ENCODE data around the gene MTLN.

The MTLN gene

GRCh38 chr2:110170102-110170501 is 42.2 kb downstream of the MTLN start:
- POLR2A ChIA-PET: no interaction called here
- TF ChIP-seq ZNF384 (IDR thresholded peaks at IDR 0.05): no peak
- TF ChIP-seq SP1 (IDR thresholded peaks at IDR 0.05): no peak
- no peak for TF ChIP-seq TARDBP (IDR thresholded peaks at IDR 0.05)
- TF ChIP-seq ARNT (IDR thresholded peaks at IDR 0.05): no peak
- TF ChIP-seq FOXM1 (IDR thresholded peaks at IDR 0.05; ENCODE audit: borderline replicate concordance): no peak
- no peak for TF ChIP-seq BHLHE40 (IDR thresholded peaks at IDR 0.05; ENCODE audit: borderline replicate concordance)
- no peak for TF ChIP-seq FOXK2 (IDR thresholded peaks at IDR 0.05)
- no peak for TF ChIP-seq NFRKB (IDR thresholded peaks at IDR 0.05)
- no peak for TF ChIP-seq PKNOX1 (IDR thresholded peaks at IDR 0.05)
- TF ChIP-seq LEF1 (IDR thresholded peaks at IDR 0.05; ENCODE audit: borderline replicate concordance): no peak
- no peak for TF ChIP-seq CTBP1 (IDR thresholded peaks at IDR 0.05; ENCODE audit: borderline replicate concordance)
- no peak for TF ChIP-seq HDGF (IDR thresholded peaks at IDR 0.05; ENCODE audit: borderline replicate concordance)
- no peak for TF ChIP-seq SUZ12 (IDR thresholded peaks at IDR 0.05)
- TF ChIP-seq ELF4 (IDR thresholded peaks at IDR 0.05): no peak
- TF ChIP-seq FOXA1 (IDR thresholded peaks at IDR 0.05): no peak
- no peak for TF ChIP-seq L3MBTL2 (conservative IDR thresholded peaks at IDR 0.05)

GRCh38 chr2:110167326-110168000 is 44.9 kb downstream of the MTLN start:
- POLR2A ChIA-PET: no interaction called here
- CTCF ChIA-PET: interaction anchor here (1.2 kb wide), 1 partner anchor 11 kb away, joined by 3 read pairs; no protein-coding TSS in a partner anchor
- TF ChIP-seq ELF4 (IDR thresholded peaks at IDR 0.05): no peak
- TF ChIP-seq PKNOX1 (IDR thresholded peaks at IDR 0.05): no peak
- no peak for TF ChIP-seq CTBP1 (IDR thresholded peaks at IDR 0.05; ENCODE audit: borderline replicate concordance)
- TF ChIP-seq SUZ12 (IDR thresholded peaks at IDR 0.05): no peak
- TF ChIP-seq HDGF (IDR thresholded peaks at IDR 0.05; ENCODE audit: borderline replicate concordance): no peak
- TF ChIP-seq FOXK2 (IDR thresholded peaks at IDR 0.05): no peak
- TF ChIP-seq FOXA1 (IDR thresholded peaks at IDR 0.05): no peak
- no peak for TF ChIP-seq LEF1 (IDR thresholded peaks at IDR 0.05; ENCODE audit: borderline replicate concordance)
- TF ChIP-seq BHLHE40 (IDR thresholded peaks at IDR 0.05; ENCODE audit: borderline replicate concordance): no peak
- no peak for TF ChIP-seq ZNF384 (IDR thresholded peaks at IDR 0.05)
- DNase-seq (ENCODE audit: extremely low spot score): no peak

More at GRCh38 chr2:110170102-110170501, 42.2 kb downstream of the MTLN start:
- no peak for DNase-seq (ENCODE audit: extremely low spot score)
- CTCF ChIA-PET: interaction anchor here (1.5 kb wide), 1 partner anchor 13 kb away, joined by 6 read pairs; no protein-coding TSS in a partner anchor

- ChIA-PET POLR2A (no interaction called here), CTCF (interaction anchor here (1.2 kb wide), 1 partner anchor 9 kb away, joined by 3 read pairs; no protein-coding TSS in a partner anchor)
- DNase-seq (ENCODE audit: extremely low spot score): no peak
- TF ChIP-seq SUZ12 (IDR thresholded peaks at IDR 0.05) (no peak), FOXA1 (IDR thresholded peaks at IDR 0.05) (no peak), L3MBTL2 (conservative IDR thresholded peaks at IDR 0.05) (no peak), LEF1 (IDR thresholded peaks at IDR 0.05; ENCODE audit: borderline replicate concordance) (no peak), TARDBP (IDR thresholded peaks at IDR 0.05) (no peak), BHLHE40 (IDR thresholded peaks at IDR 0.05; ENCODE audit: borderline replicate concordance) (no peak), FOXM1 (IDR thresholded peaks at IDR 0.05; ENCODE audit: borderline replicate concordance) (no peak), PKNOX1 (IDR thresholded peaks at IDR 0.05) (no peak), SP1 (IDR thresholded peaks at IDR 0.05) (no peak), ELF4 (IDR thresholded peaks at IDR 0.05) (no peak), NFRKB (IDR thresholded peaks at IDR 0.05) (no peak), ARNT (IDR thresholded peaks at IDR 0.05) (no peak), CTBP1 (IDR thresholded peaks at IDR 0.05; ENCODE audit: borderline replicate concordance) (no peak)
Measured at GRCh38 chr2:110166266-110166665, 46.1 kb downstream of the MTLN start.

All from HEK293T (cell line).